GM10266 (cell line): Measurements from ENCODE around the gene BTG2.

ENCODE experiments used
- DNase-seq: peaks from one replicate; pipeline ENCODE4 v3.0.0; 2012; ENCODE audit errors: extremely low spot score
- TF ChIP-seq, protein P1 (sequence below): IDR thresholded peaks from 2 replicates; pipeline ENCODE4 v1.5.1; 2012; ENCODE audit warnings: mild to moderate bottlenecking, low read depth; ENCODE audit not compliant: control insufficient read depth, insufficient read depth; ENCODE audit errors: missing control alignments

BTG2 gene

DNA sequence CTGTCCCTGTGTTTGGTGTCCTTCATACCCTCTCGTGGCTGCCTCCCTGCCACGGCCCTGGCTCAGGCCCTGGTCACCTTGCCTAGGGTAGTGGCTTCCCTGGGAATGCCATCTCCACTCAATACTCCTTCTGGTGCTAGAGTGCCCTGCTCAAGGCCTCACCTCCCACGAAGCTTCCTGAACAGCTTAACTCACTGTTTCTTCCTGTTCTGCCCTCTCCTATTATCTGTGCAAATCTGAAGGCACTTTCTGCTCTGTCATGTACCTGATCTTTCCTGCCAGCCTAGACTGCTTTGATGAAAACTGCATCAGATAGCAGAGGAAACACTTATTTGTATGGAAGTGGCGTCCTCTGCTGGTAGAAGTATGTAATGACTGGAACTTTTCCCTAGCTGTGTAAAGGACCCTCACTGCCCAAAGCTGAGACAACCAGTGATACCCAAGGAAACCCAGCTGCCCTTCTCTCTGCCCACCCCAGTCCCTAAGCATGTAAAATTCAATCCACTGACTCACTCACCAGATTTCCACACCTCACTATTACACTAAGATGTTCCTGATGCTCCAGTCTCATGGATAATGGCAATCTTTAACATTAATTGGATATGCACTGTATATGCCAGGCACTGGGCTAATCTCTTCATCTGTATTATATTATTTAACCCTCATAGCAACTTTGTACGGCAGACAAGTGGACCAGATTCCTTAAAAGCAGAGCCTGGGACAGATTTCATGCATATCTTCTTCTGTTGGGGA is 36.2 kb upstream of the BTG2 start:
- TF ChIP-seq, protein P1, sequence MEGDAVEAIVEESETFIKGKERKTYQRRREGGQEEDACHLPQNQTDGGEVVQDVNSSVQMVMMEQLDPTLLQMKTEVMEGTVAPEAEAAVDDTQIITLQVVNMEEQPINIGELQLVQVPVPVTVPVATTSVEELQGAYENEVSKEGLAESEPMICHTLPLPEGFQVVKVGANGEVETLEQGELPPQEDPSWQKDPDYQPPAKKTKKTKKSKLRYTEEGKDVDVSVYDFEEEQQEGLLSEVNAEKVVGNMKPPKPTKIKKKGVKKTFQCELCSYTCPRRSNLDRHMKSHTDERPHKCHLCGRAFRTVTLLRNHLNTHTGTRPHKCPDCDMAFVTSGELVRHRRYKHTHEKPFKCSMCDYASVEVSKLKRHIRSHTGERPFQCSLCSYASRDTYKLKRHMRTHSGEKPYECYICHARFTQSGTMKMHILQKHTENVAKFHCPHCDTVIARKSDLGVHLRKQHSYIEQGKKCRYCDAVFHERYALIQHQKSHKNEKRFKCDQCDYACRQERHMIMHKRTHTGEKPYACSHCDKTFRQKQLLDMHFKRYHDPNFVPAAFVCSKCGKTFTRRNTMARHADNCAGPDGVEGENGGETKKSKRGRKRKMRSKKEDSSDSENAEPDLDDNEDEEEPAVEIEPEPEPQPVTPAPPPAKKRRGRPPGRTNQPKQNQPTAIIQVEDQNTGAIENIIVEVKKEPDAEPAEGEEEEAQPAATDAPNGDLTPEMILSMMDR, result peak; percentile 80
- peak; percentile 76 for DNase-seq

DNA sequence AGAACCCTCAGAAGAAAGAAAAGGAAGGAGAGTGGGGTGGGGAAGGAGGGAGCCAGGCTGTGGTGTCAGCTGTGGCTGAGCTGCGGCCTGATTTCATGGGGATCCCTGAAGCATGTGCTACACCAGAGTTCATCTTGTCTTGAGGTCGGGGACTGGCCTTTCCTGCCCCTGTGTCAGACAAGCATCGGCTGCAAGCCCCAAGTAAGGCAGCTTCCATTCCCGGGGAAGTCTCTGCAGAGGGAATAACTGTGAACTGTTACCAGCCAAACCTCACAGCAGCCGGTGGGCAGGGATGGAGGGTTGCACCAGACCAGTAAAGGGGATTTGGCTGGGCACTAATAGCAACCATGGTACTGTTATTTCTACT is 35.7 kb upstream of the BTG2 start:
- no peak for DNase-seq
- TF ChIP-seq, protein P1, result no peak

DNA sequence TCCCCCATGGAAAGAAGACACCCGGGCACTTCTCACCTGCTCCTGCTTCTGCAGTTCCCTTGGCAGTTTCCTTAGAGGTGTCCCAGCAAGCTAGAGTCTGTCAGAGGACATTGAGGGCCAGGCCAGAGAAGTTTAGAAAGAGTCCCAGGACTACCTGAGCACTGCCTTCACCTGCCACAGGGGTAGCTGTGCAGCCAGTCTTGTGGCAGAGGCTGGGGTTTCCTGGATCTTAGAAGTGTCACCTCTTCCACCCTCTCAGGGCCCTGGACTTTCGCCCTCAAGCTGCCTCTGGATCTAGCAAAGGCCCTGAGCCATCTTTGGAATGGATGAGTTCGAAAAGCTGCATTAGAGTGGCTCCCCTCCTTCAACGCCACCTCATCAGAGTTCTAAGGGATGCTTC is 34.9 kb upstream of the BTG2 start:
- DNase-seq, result no peak
- TF ChIP-seq, protein P1, result no peak

DNA sequence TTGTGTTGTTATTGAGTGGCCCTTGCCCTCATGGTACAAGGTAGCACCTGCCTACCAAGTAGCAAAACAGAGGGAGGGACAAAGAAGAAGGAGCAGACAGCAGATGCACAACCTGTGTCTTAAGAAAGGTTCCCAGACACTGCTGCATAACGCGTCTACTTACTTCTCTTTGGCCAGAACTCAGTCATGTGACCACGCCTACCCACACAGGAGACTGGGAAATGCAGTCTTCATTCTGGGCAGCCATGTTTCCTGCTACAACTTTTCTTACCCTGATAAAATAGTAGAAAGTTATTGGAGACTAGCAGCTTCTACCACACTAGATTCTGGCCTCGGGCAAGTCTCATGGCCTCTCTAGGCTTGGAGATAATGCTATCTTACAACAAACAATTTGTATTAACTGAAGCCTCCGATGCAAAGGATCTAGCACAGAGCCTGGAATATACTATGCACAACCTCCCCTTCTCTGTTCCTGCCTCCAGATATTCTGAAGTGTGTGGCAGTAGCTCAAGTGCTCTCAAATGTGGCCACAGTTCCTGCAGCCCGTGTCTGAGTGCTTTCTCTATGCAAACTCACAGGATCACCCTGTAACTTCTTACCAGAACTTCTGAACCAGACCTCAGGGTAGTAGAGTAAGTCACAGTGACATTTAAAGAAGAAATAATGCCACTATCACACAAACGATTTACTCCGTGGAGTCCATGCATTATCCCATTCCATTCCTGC is 34.1 kb upstream of the BTG2 start:
- DNase-seq, result peak; percentile 58
- TF ChIP-seq, protein P1, result no peak

DNA sequence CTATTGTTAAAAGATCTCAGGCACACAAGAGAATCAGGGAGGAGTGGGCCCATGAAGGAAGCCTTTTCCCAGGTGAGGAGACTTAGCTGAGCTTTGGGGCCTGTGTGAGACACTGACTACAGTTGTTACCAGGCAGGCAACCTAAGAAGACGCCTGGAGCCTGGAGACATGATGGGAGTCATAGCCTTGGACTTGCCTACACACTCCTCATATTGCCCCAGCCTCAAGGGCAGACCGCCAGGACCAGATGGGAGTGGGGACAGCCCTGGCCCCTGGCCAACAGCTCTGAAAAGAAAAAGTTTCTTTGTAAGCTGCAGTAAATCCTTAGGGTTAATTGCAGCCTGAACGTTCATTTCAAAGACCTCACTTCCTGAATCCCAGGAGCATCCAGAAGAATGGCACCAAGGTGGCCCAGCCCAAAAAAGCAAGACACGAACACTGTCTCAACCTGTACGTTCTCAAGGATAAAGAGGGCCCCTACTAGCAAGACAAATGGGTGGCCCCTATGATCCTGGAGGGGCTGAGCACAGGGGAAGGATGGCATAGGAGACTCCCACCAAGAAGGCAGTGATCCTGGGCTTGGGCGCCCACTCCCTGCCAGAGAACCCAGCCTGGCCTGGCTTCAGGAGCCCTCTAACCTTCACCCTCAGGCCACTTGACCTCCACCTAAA is 33.2 kb upstream of the BTG2 start:
- DNase-seq, result no peak
- TF ChIP-seq, protein P1, result no peak

DNA sequence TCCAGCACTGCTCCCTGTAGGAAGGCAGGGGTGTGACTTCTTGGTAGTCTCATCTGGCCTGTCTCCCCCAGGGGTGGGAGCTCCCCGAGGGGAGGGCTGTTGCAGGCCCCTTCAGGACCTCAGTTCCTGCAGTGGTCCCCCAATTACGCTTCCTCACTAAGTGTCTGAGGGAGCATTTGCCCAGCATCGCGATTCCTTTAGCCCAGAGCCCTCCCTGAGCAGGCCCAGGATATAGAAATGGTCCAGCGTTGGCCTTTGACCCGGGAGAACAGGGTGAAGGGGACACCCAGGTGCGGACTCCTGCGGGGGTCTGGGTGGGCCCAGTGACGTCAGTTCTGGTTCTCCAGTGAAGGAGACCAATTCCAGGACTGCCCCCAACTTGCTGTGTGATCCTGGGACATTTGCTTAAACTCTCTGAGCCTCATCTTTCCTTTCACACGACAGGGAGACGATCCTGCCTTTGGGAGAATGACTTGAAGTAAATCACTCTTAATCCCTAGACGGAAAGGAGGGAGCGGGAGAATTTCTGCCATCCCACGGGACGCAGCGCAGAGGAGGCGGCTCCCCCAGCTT is 32.6 kb upstream of the BTG2 start:
- TF ChIP-seq, protein P1, result no peak
- no peak for DNase-seq
